Neural crest cell (in vitro differentiated cells): ENCODE measurements around the gene ZSCAN31. TPM values are rescaled to one million over a fixed set of nuclear protein-coding genes. Genes with fewer than 3 reads are reported as not detected.

Source experiments
- DNase-seq: peaks from one replicate; pipeline ENCODE4 v3.0.0; 2021; ENCODE audit warnings: low read depth, mixed read lengths, low spot score
- H3K27ac Mint-ChIP-seq: one replicate; pipeline ENCODE4 v1.8.0; 2021; ENCODE audit warnings: mild to moderate bottlenecking, mixed read lengths; ENCODE audit not compliant: unreplicated experiment
- H3K27me3 Mint-ChIP-seq: 2 replicates; pipeline ENCODE4 v1.8.0; 2021; ENCODE audit warnings: low read depth, mild to moderate bottlenecking, mixed read lengths
- H3K36me3 Mint-ChIP-seq: 2 replicates; pipeline ENCODE4 v1.8.0; 2021; ENCODE audit warnings: low read depth, mild to moderate bottlenecking, mixed read lengths
- H3K4me1 Mint-ChIP-seq: 2 replicates; pipeline ENCODE4 v1.8.0; 2021; ENCODE audit warnings: mixed read lengths
- H3K4me3 Mint-ChIP-seq: one replicate; pipeline ENCODE4 v1.8.0; 2021; ENCODE audit warnings: mild to moderate bottlenecking, mixed read lengths
- H3K9me3 Mint-ChIP-seq: 2 replicates; pipeline ENCODE4 v1.8.0; 2021; ENCODE audit warnings: mixed read lengths
- total RNA-seq: library from RNA; stranded (reverse); gene quantifications from 2 replicates; pipeline ENCODE4 v1.2.1, GENCODE V29; 2021
- TF ChIP-seq, protein P1 (sequence below): fragments of 200-600 bp; sonication (generic); conservative IDR thresholded peaks from 2 replicates; pipeline ENCODE4 v1.5.0; 2021; ENCODE audit warnings: antibody characterized with exemption, mild to moderate bottlenecking

ZSCAN31 gene
- total RNA-seq, 1 donor from 2014 or later: 6.7 TPM

DNA sequence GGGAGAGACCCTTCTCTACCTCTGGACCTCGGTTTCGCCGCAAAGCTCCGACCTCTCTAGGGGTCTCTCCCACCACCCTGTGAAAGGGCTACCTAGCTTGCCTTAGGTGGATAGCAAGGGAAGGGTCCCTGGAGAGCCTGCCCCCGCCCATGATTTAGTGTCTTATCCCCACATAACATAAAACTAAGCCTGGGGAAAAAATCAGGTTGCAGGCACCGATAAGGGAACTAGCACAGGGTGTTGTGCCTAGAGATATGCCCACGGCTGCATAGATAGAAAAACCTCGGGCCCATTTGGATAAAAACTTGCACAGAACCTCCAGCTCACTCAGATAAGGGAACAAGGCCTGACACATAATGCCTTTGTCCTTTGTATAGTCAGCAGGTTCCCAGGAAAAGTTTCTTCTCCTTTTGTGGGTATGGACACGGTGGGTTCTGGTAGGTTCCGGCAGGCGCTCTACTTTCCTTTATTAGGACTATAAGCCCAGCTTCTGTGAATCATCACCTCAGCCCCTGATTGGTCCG lies 846 bp downstream of the ZSCAN31 start:
- Mint-ChIP-seq H3K4me3 (no peak overlapping the region), H3K4me1 (no peaks in the 10 kb centered on the region), H3K9me3 (peaks cover 13% of the 10 kb centered on the region), H3K27me3 (no peaks in the 10 kb centered on the region), H3K27ac (no peak overlapping the region), H3K36me3 (peaks cover 14% of the 10 kb centered on the region)
- no peak for DNase-seq
- TF ChIP-seq, protein P1, sequence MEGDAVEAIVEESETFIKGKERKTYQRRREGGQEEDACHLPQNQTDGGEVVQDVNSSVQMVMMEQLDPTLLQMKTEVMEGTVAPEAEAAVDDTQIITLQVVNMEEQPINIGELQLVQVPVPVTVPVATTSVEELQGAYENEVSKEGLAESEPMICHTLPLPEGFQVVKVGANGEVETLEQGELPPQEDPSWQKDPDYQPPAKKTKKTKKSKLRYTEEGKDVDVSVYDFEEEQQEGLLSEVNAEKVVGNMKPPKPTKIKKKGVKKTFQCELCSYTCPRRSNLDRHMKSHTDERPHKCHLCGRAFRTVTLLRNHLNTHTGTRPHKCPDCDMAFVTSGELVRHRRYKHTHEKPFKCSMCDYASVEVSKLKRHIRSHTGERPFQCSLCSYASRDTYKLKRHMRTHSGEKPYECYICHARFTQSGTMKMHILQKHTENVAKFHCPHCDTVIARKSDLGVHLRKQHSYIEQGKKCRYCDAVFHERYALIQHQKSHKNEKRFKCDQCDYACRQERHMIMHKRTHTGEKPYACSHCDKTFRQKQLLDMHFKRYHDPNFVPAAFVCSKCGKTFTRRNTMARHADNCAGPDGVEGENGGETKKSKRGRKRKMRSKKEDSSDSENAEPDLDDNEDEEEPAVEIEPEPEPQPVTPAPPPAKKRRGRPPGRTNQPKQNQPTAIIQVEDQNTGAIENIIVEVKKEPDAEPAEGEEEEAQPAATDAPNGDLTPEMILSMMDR: no peak

DNA sequence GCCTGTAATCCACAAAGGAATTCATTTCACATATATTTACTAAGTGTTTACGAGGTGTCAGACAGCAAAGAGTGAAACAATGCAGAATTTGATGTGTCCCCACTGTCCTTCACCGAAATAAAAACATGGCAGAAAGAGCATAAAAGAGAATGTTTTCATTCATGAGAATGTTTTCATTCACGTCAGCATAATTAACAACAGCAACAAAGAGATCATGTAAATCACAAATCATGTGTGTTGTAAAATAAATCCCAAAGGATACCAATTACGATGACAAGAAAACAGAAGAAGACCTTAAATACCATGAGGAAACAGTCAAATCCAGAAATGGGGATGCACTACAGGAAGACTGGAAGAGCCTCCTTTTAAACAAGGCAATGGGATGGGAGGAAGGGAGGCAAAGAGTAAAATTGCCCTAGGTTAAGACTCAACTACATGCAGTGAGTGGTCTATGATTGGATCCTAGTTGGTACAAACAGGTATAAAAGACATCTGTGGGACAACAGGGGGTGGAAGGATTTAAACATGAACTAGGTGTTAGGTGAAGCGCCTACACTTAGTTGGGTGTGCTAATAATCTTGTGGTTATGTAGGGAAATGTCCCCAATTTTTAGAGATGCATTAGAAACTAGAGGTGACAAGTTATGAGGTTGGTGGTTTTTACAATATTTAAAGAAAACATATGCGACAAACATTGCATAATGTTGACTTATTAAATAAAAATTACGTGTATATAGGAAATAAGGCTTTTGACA lies 1.5 kb downstream of the ZSCAN31 start:
- Mint-ChIP-seq H3K4me1 (no peaks in the 10 kb centered on the region), H3K36me3 (peaks cover 14% of the 10 kb centered on the region), H3K27ac (peak overlapping the region; percentile 91), H3K27me3 (no peaks in the 10 kb centered on the region), H3K4me3 (peak overlapping the region; percentile 48), H3K9me3 (peaks cover 15% of the 10 kb centered on the region)
- TF ChIP-seq, protein P1: no peak
- no peak for DNase-seq

DNA sequence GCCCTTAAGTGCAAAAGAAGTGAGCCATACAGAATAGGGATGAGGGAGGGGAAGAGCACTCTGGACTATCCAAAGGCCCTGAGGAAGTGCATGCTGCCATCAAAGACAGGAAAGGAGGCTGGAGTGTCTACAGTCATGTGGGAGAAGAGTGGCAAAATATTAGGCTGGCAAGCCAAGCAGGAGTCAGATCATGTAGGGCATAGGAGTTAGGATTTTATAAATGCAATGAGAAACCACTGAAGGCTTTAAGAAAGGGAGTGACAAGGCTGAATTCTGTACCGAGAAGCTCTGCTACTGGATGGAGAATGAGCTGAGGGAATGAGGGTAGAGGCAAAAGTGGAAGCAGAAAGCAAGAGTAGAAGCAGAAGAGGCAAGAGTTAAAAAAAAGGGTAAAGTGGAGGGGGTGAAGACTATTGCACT lies 2.3 kb downstream of the ZSCAN31 start:
- no peaks in the 10 kb centered on the region for H3K27me3 Mint-ChIP-seq
- H3K27ac Mint-ChIP-seq: no peak overlapping the region
- DNase-seq: no peak
- H3K4me1 Mint-ChIP-seq: no peaks in the 10 kb centered on the region
- peak overlapping the region; percentile 48 for H3K4me3 Mint-ChIP-seq
- H3K36me3 Mint-ChIP-seq: peaks cover 20% of the 10 kb centered on the region
- TF ChIP-seq, protein P1: no peak
- peaks cover 21% of the 10 kb centered on the region for H3K9me3 Mint-ChIP-seq

DNA sequence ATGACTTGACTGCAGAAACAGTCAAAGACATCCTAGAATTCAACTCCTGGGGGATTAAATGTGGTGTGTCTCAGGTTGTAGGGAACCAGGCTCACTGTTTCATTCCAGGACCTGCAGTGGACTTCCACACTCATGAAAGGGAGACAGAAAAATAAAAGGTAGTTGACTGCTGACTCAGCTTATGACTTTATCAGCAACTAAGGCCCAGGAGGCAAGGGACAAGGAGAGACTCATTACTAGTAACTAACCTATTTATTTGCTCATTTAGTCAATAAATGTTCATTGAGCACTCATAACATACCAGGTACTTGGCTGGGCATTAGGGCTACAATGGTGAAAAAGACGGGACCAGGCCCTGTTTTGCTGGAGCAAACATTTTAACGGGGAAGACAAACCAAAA lies 2.9 kb downstream of the ZSCAN31 start:
- H3K27ac Mint-ChIP-seq: no peak overlapping the region
- TF ChIP-seq, protein P1: no peak
- H3K9me3 Mint-ChIP-seq: peaks cover 21% of the 10 kb centered on the region
- peaks cover 20% of the 10 kb centered on the region for H3K36me3 Mint-ChIP-seq
- peak overlapping the region; percentile 11 for H3K4me3 Mint-ChIP-seq
- no peaks in the 10 kb centered on the region for H3K4me1 Mint-ChIP-seq
- no peaks in the 10 kb centered on the region for H3K27me3 Mint-ChIP-seq
- DNase-seq: no peak

DNA sequence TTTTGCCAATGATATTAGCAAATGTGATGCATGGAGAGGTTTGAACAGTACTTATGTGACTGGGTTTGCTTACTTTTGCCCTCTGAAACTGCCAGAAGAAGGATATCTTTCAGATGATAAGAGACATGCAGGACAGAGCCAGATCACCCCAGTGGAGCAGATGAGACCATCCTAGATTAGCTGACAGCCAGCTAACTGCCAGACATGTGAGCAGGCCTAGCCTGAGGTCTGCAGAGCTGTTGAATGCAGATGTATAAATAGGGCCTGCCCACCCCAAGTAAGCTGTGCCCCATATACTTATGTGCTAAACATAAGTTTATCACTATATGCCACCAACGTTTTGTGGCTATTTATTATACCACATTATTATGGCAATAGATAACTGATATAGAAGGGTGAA lies 5.9 kb downstream of the ZSCAN31 start:
- peaks cover 42% of the 10 kb centered on the region for H3K36me3 Mint-ChIP-seq
- H3K27ac Mint-ChIP-seq: no peak overlapping the region
- no peaks in the 10 kb centered on the region for H3K27me3 Mint-ChIP-seq

More for the DNA sequence above, 5.9 kb downstream of the ZSCAN31 start:
- Mint-ChIP-seq H3K4me1 (no peaks in the 10 kb centered on the region), H3K9me3 (peaks cover 36% of the 10 kb centered on the region), H3K4me3 (no peak overlapping the region)
- TF ChIP-seq, protein P1: no peak
- no peak for DNase-seq
